ENCODE results near the gene GPBAR1.

Gene GPBAR1

GRCh38 chr2:218260742-218261422 is at the start of gene GPBAR1:
TSS of gene GPBAR1 (plus strand) at chr2:218261015. CDS start at chr2:218262725, 1,710 bp downstream.
- no peak for DNase-seq (ENCODE audit: low read depth, low spot score)

GRCh38 chr2:218214116-218214515 is 46.7 kb upstream of the GPBAR1 start:
- no peak for DNase-seq (ENCODE audit: low read depth, low spot score)

GRCh38 chr2:218216336-218216673 is 44.5 kb upstream of the GPBAR1 start:
- DNase-seq (ENCODE audit: low read depth, low spot score) = no peak

- peak; percentile 90 for DNase-seq (ENCODE audit: low read depth, low spot score)
Observed at GRCh38 chr2:218216674-218217359, 44.0 kb upstream of the GPBAR1 start, which contains the start of gene ARPC2. TSS of gene ARPC2 (plus strand) at chr2:218217189. CDS start at chr2:218217471, 282 bp downstream.

GRCh38 chr2:218217360-218218267 is 43.2 kb upstream of the GPBAR1 start:
- DNase-seq (ENCODE audit: low read depth, low spot score) = peak; percentile 30

GRCh38 chr2:218218268-218219185 is 42.3 kb upstream of the GPBAR1 start:
- no peak for DNase-seq (ENCODE audit: low read depth, low spot score)

GRCh38 chr2:218219934-218220333 is 40.9 kb upstream of the GPBAR1 start:
- DNase-seq (ENCODE audit: low read depth, low spot score) = no peak

GRCh38 chr2:218221000-218221399 is 39.8 kb upstream of the GPBAR1 start:
- DNase-seq (ENCODE audit: low read depth, low spot score) = no peak

- no peak for DNase-seq (ENCODE audit: low read depth, low spot score)
Observed at GRCh38 chr2:218223046-218223445, 37.8 kb upstream of the GPBAR1 start.

GRCh38 chr2:218224186-218224585 is 36.6 kb upstream of the GPBAR1 start:
- no peak for DNase-seq (ENCODE audit: low read depth, low spot score)

- DNase-seq (ENCODE audit: low read depth, low spot score) = no peak
Observed at GRCh38 chr2:218226903-218227302, 33.9 kb upstream of the GPBAR1 start.

- no peak for DNase-seq (ENCODE audit: low read depth, low spot score)
Observed at GRCh38 chr2:218228366-218229090, 32.3 kb upstream of the GPBAR1 start.

GRCh38 chr2:218229239-218229638 is 31.6 kb upstream of the GPBAR1 start:
- peak; percentile 27 for DNase-seq (ENCODE audit: low read depth, low spot score)

- DNase-seq (ENCODE audit: low read depth, low spot score) = no peak
Observed at GRCh38 chr2:218229851-218230250, 31.0 kb upstream of the GPBAR1 start.

- no peak for DNase-seq (ENCODE audit: low read depth, low spot score)
Observed at GRCh38 chr2:218230882-218231281, 29.9 kb upstream of the GPBAR1 start.

GRCh38 chr2:218233543-218233942 is 27.3 kb upstream of the GPBAR1 start:
- no peak for DNase-seq (ENCODE audit: low read depth, low spot score)

GRCh38 chr2:218234521-218234920 is 26.3 kb upstream of the GPBAR1 start:
- no peak for DNase-seq (ENCODE audit: low read depth, low spot score)

GRCh38 chr2:218235017-218235416 is 25.8 kb upstream of the GPBAR1 start:
- no peak for DNase-seq (ENCODE audit: low read depth, low spot score)

GRCh38 chr2:218236829-218237228 is 24.0 kb upstream of the GPBAR1 start:
- no peak for DNase-seq (ENCODE audit: low read depth, low spot score)

GRCh38 chr2:218238887-218239286 is 21.9 kb upstream of the GPBAR1 start:
- no peak for DNase-seq (ENCODE audit: low read depth, low spot score)
